Lung (tissue), 12 donors: ENCODE data around the gene TCP11L2. TPM values are rescaled to one million over a fixed set of nuclear protein-coding genes. Genes with fewer than 3 reads are reported as not detected.

Experiments
- ATAC-seq: fragments of 200-7000 bp; cut with Tn5 transposase; one replicate; pipeline ENCODE4 v1.9.1; 2020; ENCODE audit warnings: moderate number of reproducible peaks; ENCODE audit not compliant: insufficient read depth, low FRiP score
- DNase-seq, 3 donors: peaks; one replicate each; pipeline ENCODE4 v3.0.0-alpha.2; 2013 to 2017
- H3K27ac ChIP-seq, 2 donors: one replicate each; pipeline ENCODE4 v1.5.1; 2013; ENCODE audit warnings: mild to moderate bottlenecking in 2 of 2, moderate library complexity in 2 of 2, control low read depth in 1 of 2, inconsistent platforms in 1 of 2, low read depth in 1 of 2, low read length in 1 of 2
- H3K27me3 ChIP-seq, 3 donors: one replicate each; pipeline ENCODE4 v1.5.1; 2013; ENCODE audit warnings: low read length in 2 of 3; ENCODE audit not compliant: control insufficient read depth in 3 of 3, insufficient read depth in 3 of 3
- H3K36me3 ChIP-seq, 4 donors: one replicate each; pipeline ENCODE4 v1.5.1; 2013; ENCODE audit warnings: low read length in 4 of 4, mild to moderate bottlenecking in 1 of 4, moderate library complexity in 1 of 4; ENCODE audit not compliant: control insufficient read depth in 4 of 4, insufficient read depth in 4 of 4
- H3K4me1 ChIP-seq, 5 donors: one replicate each; pipeline ENCODE4 v1.5.1; 2013; ENCODE audit warnings: low read length in 5 of 5, mild to moderate bottlenecking in 2 of 5, moderate library complexity in 1 of 5; ENCODE audit not compliant: control insufficient read depth in 5 of 5, insufficient read depth in 5 of 5
- H3K4me3 ChIP-seq: one replicate; pipeline ENCODE4 v1.5.1; 2013; ENCODE audit warnings: mild to moderate bottlenecking, control low read depth, moderate library complexity
- H3K9ac ChIP-seq, 2 donors: one replicate each; pipeline ENCODE4 v1.5.1; 2013; ENCODE audit warnings: low read length in 2 of 2, control low read depth in 1 of 2; ENCODE audit not compliant: insufficient read depth in 1 of 2
- H3K9me3 ChIP-seq, 4 donors: one replicate each; pipeline ENCODE4 v1.5.1; 2013; ENCODE audit warnings: low read length in 3 of 4, mild to moderate bottlenecking in 1 of 4, moderate library complexity in 1 of 4; ENCODE audit not compliant: control insufficient read depth in 4 of 4, insufficient read depth in 3 of 4
- CTCF ChIP-seq: IDR thresholded peaks from 2 replicates; pipeline ENCODE4 v1.5.1; 2012; ENCODE audit warnings: mild to moderate bottlenecking; ENCODE audit errors: control extremely low read depth, extremely low read depth
- WGBS, 2 donors: extraction: QIAGEN DNeasy Blood & Tissue Kit; methylation state at CpG; one replicate each; pipeline ENCODE4 v1.1.7; 2013; 5-methylcytosine and 5-hydroxymethylcytosine counted together
- polyA plus RNA-seq, 2 donors: library from polyadenylated mRNA; stranded (reverse); fragments of 200-250 nt; gene quantifications; one replicate each; pipeline ENCODE4 v1.2.1, GENCODE V29; 2013
- total RNA-seq, 2 donors: library from RNA; depleted of rRNA in 1 of 2; stranded (reverse); fragments of >200 nt in 1 of 2; gene quantifications; one replicate each; pipeline ENCODE4 v1.2.1, GENCODE V29; 2014 to 2021
- donor health status: control.
- donor health status: control.
- donor health status: Bipolar disorder and iron deficiency.
- donor health status: healthy.
- donor health status: DM: yes; HTN: yes; CAD: no.

The TCP11L2 gene
- total and polyA plus RNA-seq, 4 donors, result 4.9 to 78.5 (median 24.8) TPM

- TF ChIP-seq CTCF, result no peak
- Histone ChIP-seq H3K27me3 (no peaks in the 10 kb centered on the region), H3K9ac (no peak overlapping the region), H3K9me3 (no peaks in the 10 kb centered on the region), H3K36me3 (peaks cover 6 to 28% (median 12%) of the 10 kb centered on the region in 4 donors), H3K27ac (no peak overlapping the region), H3K4me1 (peaks cover 0 to 11% (median 3%) of the 10 kb centered on the region in 5 donors), H3K4me3 (no peak overlapping the region)
- DNase-seq (no peak), ATAC-seq (no peak)
Measured at GRCh38 chr12:106332536-106332935, 30.0 kb downstream of the TCP11L2 start.

- Histone ChIP-seq H3K9ac (no peak overlapping the region), H3K36me3 (peaks cover 6 to 28% (median 12%) of the 10 kb centered on the region in 4 donors), H3K4me3 (no peak overlapping the region), H3K27ac (no peak overlapping the region), H3K4me1 (peaks cover 0 to 7% (median 3%) of the 10 kb centered on the region in 5 donors), H3K27me3 (no peaks in the 10 kb centered on the region), H3K9me3 (no peaks in the 10 kb centered on the region)
- WGBS, 2 donors, result 96% methylated on average over 2 of the region's 2 CpGs
- TF ChIP-seq CTCF, result no peak
- ATAC-seq, result no peak
- no peak for DNase-seq
Measured at GRCh38 chr12:106333010-106333409, 30.5 kb downstream of the TCP11L2 start.

- no peak for TF ChIP-seq CTCF
- 60 to 79% methylated on average over 2 of the region's 2 CpGs for WGBS, 2 donors
- H3K4me1 ChIP-seq, result peaks cover 0 to 7% (median 3%) of the 10 kb centered on the region in 5 donors
- no peak overlapping the region for H3K4me3 ChIP-seq
- H3K27me3 ChIP-seq, result no peaks in the 10 kb centered on the region
- no peak for DNase-seq
- no peak overlapping the region for H3K27ac ChIP-seq
- no peaks in the 10 kb centered on the region for H3K9me3 ChIP-seq
- no peak for ATAC-seq
- no peak overlapping the region for H3K9ac ChIP-seq
- H3K36me3 ChIP-seq, result peaks cover 6 to 30% (median 12%) of the 10 kb centered on the region in 4 donors
Measured at GRCh38 chr12:106333756-106334155, 31.2 kb downstream of the TCP11L2 start.

GRCh38 chr12:106341086-106341877 is 38.7 kb downstream of the TCP11L2 start:
- no peak overlapping the region for H3K4me3 ChIP-seq
- peaks cover 0 to 9% (median 4%) of the 10 kb centered on the region in 4 donors for H3K36me3 ChIP-seq
- H3K9me3 ChIP-seq, result no peaks in the 10 kb centered on the region
- DNase-seq (peak in 1 of 3 donors; percentile 33), ATAC-seq (no peak)
- no peaks in the 10 kb centered on the region for H3K27me3 ChIP-seq
- peaks cover 4 to 21% (median 13%) of the 10 kb centered on the region in 5 donors for H3K4me1 ChIP-seq
- no peak for TF ChIP-seq CTCF
- no peak overlapping the region for H3K9ac ChIP-seq
- peak overlapping the region; percentile 69 to 92 for H3K27ac ChIP-seq
- 65 to 91% methylated on average over 2 of the region's 2 CpGs for WGBS, 2 donors
